ENCODE results near the gene CDK11B.
"Not testable (repeated sequence)": the region's sequence is repeated elsewhere in the genome, so short reads cannot be mapped to it uniquely, and the experiment has no call there.

The CDK11B gene

DNA sequence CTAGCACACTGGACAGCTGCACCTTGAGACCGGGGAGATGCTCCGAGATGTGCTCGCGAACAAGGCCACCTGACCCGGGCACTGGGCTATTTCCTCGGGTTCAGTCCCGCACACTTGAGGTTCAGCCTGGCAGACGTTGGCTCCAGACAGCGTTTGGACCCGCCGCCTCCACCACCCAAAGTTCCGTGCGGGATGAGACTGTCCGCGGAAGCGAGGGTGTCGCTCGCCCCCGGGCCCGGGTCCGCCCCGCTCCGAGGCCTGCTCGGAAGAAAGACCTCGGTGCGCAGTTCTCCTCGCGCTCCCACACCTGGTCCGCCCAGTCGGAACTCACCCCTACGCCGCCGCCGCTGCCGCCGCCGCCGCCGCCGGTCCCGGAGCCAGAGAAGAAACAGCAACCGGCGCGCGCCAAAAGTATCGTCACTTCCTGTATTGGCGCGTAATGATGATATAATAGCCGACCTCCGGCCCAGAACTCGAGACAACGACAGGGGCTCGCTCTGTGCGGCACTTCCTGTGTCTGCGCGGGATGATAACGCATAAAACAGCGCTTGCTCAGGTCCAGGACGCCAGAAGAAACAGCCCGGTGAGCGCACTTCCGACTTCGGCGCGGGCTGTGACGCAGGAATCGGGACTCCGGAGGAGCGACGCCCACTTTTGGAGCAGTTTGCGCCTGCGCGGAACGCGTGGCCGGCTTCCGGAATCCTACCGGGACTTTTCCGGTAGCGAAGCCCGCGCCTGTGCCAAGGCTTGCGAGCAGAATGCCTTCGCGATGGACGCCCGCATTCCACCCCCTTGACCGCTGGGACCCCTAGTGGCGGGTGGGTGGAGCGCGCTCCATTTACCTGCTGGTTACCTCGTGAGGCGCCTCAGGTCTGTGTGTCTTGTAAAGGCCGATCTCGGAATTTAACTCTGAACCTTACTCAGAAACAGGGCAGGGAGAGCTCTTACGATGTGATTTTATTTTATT is at the start of gene CDK11B:
Gene CDK11B (minus strand): TSS at position 422 of the 967 bp plus-strand sequence. CDS start 1,519 bp downstream, outside the sequence.
- DNase-seq: peak; percentile 100

DNA sequence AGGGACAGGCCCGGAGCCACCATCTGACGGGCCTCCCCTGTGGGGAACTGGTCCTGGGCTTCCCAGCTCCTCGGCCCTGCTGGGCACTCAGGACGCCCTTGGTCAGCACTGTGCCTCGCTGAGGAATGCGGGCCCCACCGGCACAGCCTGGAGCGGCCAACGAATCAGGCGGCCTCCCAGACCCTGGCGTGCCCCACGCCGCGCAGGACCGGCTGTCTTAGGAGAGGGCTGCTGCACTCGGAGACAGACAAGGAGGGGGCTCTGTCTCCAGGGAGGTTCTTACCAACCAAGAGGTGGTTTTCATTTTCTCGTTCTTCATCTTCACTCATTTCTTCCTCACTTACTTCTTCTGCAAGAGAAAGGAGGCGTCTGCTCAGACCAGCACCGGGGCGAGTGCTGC is 49.1 kb upstream of the CDK11B start:
- not testable (repeated sequence) for DNase-seq

DNA sequence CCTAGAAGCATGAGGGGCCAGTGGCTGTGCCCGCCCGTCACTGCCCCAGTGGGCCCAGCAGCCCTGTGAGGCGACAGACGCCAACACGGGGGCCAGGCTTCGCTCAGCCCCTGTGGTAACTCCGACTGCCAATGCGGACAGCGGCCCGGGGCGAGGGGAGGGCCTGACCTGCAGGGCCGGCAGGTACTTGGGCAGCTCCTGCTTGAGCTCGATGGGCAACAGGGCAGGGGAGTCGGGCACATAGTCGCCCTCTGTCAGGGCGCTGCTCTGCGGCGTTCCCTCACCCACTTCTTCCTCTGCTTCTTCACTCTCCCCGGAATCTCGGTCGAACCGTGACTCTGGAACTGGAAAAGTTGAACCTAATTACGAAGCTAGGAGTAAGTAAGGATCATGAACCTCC is 48.4 kb upstream of the CDK11B start:
- DNase-seq: not testable (repeated sequence)

DNA sequence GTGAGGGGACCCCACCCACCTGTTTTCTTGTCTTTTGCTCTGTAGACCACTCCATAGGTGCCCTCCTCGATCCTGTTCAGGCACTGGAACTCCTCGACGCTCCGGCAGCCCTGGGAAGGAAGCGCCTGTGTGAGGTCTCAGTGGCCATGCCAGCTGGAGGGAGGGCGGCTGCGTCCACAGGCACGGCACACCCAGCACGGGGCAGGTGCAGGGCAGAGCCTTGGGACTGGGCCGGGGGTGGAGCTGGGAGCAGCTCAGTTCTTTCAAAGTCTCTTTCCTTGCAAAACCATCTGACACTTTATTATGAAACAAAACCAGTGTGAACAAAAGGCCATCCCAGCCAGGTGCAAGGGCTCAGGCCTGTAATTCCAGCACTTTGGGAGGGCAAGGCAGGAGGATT is 46.8 kb upstream of the CDK11B start:
- not testable (repeated sequence) for DNase-seq

DNA sequence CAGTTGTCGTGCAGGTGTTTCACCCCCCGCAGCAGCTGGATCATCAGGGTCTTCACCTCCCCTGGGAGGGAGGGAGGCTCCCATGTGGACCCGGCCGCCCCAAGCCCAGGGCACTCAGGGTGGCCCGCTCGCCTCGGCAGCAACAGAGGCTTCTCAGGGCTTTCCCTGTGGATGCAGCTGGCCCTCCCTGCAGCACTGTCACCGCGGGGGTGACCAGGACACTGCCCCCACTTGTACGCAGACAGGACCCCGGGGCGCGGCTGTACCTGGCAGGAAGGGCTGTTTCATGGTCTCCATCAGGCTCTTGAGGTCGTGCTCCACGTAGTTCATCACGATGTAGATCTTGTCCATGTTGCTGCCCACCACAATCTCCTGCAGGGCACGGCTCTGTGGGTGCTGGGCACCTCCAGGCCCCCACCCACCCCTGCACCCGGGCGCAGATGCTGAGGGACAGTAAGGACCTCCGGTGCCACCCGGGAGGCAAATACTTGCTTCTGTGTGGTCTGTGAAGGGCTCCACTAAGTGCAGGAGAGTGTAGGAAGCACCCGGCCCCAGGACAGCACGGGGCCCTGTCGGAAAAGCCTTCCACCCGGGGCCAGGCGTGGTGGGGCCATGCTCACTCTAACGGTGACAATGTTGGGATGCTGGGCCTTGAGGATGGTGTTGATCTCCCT is 45.6 kb upstream of the CDK11B start:
- peak; percentile 60 for DNase-seq

DNA sequence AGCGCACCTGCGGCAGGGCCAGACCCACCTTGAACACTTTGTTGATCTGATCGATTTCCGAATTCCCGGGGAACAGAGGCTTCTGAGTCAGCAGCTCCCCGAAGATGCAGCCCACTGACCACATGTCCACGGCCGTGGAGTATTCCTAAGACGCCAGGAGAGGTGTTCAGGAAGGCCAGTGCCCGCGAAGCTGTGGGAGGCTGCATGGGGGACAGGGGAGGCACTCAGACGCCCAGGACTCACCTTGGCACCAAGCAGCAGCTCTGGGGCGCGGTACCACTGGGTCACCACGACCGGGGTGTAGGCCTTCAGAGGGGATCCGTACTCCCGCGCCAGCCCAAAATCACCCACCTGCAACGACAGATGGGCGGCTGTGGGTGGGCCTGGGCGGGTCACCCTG is 45.0 kb upstream of the CDK11B start:
- peak; percentile 62 for DNase-seq

DNA sequence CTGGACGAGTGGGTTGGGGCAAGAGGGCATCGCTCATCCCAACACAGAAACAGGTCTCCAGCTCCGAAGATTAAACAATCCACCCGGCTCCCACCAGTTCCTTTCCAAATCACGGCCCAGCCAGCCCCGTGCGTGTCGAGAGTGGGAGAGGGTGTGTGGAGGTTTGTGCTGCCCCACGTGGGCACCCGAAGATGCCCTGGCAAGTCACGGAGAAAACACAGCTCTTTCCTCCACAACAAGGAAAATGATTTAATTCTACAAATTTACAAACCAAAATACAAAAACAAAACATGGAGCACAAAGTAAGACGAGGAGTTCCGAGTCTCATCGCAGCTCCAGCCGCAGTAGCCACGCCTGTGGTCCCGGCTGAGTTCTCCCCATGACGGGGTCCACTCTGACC is 43.7 kb upstream of the CDK11B start:
- DNase-seq: peak; percentile 53

DNA sequence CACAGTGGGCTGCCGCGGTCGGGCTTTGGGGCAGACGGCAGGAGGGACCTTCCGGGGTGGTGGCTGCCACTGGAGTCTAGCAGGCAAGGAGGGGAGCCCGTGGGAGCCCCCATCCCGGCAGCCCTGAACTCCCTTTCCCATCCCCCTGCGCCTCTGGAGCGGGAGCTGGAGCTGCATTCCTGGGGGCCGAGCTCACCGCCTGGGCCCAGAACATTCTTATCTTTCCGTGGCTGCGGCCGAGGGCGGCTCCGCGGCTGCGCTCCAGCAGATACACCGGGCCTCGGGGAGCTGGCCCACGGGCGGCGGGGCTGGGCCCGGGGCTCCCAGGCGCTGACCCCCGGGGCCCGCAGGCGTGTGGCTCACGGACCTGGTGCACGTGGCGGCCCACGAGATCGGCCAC is 41.8 kb upstream of the CDK11B start:
- not testable (repeated sequence) for DNase-seq

DNA sequence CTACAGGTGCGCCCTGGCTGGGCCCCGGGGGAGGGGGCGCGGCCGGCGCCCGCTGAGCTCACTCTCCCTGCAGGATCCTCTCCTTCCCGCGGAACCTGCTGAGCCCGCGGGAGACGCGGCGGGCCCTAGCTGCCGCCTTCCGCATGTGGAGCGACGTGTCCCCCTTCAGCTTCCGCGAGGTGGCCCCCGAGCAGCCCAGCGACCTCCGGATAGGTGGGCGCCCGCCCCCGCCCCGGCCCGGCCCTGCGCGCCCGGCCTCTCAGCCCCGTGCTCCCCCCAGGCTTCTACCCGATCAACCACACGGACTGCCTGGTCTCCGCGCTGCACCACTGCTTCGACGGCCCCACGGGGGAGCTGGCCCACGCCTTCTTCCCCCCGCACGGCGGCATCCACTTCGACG is 41.3 kb upstream of the CDK11B start:
- DNase-seq: not testable (repeated sequence)

DNA sequence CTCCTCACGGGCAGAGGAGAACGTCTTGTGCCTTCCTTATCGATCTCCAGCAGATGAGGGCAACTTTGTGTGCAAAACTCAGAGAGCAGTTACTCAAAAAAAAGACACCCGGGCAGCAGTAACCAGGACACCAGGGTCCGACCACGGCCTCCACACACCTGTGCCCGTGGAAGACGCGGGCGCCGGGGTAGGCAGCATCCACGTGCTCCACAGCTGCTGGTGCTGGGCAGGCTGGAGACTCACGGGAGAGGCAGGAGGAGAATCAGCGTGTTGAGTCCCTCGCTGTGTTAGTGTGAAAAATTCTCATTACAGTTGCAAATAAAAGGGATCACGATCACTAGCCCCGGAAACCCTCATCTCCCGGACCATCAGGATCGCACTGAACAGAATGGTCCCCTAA is 40.3 kb upstream of the CDK11B start:
- DNase-seq: peak; percentile 55

DNA sequence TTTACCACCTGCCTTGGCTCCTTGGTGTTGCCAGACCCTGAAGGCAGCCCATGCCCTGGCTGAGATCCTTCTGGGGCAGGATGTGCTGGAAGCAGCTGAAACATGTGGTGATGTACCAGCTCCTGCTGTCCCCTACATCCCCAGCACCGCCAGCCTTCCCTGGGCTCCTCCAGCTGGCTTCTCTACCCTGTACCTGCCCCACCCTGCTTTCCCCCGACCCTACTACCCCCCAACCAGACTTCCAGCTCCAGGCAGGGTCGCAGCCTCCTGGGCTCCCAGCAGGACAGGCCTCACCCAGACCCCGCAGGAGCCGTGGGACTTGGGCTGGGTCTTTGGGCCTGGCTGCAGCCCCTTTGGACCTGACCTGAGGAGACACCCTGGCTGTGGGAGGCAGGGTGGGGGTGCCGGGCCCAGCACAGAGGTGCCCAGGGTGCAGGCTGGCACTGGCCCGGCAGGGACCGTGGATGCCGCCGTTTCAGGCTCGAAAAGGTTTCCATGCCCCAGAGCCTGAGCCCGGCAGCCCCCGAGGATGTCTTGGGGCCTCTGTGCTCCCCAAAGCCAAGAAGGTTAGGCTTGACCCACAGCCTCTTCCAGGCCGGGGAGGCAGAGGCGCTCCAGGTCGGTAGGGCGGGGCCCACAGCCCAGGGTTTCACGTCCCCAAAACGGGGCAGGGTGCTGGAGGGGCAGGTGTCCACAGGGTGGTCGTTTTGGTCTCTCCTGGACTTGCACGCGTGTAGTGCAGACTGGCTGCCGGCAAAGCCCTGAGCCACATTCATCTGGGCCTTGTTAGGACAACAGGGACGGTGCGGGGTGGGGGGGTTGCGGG is 38.8 kb upstream of the CDK11B start:
- DNase-seq: peak; percentile 60

DNA sequence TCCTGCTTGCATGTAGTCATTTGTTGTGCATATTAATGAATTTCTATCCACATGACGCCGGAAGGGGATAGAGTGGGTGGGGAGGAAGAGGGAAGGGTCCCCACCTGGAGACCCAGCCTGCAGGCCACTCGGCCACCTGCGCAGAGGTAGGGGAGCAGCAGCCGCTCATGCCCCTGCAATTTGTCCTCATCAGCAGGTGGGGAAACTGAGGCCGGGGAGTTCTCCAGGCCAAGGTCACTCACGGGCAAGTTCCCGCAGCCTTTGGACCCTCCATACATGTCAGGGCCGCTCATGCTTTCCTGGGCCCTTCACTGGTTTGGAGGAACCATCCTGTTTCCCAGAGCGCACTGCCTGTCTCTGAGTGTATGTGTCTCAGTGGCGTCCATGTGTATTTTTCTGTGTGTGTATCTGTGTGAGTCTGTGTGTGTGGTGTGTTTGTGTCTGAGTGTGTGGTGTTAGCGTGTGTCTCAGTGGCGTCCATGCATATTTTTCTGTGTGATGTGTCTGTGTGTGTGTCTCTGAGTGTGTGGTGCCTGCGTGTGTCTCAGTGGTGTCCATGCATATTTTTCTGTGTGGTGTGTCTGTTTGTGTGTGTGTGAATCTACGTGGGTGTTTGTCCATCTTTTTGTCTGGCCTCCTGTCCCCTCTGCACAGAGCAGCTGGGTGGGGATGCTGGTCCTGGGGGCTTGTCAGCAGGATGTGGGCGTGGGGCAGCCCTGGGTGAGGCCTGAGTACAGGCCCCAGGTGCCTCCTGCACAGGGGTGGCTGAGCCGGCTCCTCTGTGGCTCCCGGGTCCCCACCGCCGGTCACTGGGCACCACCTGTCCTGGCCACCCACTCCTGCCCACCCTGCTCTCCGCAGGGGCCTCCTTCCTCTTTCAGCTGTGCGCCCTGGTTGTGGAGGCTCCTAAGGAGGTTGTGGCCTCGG is 37.9 kb upstream of the CDK11B start:
- peak; percentile 55 for DNase-seq

DNA sequence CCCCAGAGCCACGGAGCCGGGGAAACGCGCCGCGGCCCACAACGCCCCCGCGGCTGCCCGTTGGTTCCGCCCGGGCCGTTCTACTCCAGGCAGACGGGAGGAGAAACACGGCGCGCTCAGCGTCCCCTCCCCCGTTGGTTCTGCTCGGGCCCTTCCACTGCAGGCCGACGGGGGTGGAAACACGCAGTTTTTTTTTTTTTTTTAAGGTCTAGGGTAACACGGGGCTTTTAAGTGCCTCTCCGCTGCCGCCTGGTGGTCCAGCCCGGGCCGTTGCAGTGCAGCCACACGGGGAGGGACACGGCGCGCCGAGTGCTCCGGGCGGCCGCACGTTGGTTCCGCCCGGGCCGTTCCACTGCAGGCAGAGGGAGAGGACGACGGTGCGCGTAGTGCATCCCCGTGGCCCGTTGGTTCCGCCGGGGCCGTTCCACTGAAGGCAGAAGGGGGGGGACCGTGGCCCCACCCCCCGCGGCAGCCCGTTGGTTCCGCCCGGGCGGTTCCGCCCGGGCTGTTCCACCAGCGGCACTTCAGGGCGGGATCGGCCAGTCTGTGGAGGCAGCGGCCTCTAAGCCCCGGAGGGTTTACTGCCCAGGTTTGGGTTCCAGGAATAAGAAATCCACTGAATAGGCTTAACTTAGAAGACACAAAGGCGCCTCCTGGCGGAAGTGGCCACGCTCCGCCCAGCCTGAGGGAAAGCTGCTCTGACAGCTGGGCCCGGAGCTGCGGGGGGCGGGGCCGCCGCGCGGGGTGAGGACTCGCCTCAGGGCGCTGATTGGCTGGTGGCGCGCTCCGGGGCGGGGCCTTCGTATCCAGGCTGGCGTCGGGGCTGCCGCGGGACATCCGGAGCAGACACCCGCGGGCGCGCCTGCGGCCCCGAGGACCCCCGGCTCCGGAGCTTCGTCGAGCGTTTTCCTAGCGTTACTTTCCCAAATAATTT is 34.2 kb upstream of the CDK11B start, which contains the start of gene SLC35E2B:
Gene SLC35E2B (minus strand): TSS at position 82 of the 934 bp plus-strand sequence. CDS start 16,096 bp downstream, outside the sequence.
- DNase-seq: peak; percentile 98

DNA sequence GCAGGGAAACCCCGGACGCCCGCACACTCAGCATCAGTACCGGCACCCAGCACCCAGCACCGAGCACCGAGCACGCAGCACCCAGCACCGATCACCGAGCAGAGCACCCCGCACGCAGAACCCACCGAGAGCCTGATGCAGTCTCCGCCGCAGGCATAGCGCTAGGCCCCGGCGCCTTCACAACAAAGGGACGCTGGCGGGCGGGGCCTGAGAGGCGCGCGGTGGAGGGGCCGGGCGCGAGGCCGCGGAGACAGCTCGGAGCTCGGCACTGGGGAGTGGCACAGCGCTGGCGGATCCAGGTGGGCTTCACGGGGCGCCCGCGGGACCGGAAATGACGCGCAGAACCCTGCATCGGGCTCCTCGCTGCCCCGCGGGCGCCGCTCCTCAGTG is 33.5 kb upstream of the CDK11B start:
- peak; percentile 93 for DNase-seq

DNA sequence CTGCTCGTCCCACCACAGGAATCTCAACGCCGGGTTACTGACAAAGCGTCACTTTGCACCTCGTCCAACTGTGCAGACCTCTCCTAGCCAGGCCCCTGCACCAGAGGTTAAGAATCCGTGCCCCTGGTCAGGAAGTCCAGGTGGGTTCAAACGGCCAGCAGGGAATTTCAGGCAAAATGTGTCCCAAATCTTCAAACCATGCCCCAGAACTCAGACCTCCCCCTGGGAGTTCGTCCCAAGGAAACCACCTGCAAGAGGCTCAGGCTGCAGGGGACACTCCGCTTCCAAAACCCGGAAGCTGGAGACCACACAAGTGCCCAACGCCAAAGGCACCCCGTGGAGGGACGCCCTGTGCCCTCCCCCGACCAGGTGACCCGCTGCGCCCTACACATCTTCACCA is 32.6 kb upstream of the CDK11B start:
- DNase-seq: peak; percentile 57

DNA sequence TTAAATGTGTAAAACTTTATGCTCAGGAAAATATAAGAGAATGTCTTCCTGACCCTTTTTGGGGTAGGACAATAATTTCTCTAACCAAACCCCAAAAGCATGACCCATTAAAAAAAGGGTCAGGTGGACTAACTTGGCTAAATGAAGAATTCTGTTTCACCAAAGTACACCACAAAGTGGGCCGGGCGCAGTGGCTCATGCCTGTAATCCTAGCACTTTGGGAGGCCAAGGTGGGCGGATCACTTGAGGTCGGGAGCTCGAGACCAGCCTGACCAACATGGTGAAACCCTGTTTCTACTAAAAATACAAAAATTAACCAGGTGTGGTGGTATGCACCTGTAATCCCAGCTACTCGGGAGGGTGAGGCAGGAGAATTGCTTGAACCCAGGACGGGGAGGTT is 30.7 kb upstream of the CDK11B start:
- peak; percentile 55 for DNase-seq

DNA sequence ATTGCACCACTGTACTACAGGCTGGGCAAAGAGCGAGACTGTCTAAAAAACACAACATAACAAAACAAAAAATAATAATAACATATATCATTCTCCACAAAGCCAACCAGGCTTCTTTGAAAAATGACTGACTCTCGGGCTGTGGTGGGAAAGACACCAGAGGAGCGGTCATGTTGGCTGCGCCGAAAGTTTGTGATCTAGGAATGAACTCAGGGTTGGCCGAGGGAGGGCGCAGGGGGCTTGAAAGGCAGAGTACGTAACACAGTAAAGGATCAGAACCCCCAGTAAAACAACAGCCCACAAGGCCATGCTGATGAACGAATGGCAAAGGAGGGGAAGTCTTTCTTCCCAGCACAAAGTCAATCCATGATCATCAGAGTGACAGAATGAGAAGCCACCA is 29.0 kb upstream of the CDK11B start:
- no peak for DNase-seq

DNA sequence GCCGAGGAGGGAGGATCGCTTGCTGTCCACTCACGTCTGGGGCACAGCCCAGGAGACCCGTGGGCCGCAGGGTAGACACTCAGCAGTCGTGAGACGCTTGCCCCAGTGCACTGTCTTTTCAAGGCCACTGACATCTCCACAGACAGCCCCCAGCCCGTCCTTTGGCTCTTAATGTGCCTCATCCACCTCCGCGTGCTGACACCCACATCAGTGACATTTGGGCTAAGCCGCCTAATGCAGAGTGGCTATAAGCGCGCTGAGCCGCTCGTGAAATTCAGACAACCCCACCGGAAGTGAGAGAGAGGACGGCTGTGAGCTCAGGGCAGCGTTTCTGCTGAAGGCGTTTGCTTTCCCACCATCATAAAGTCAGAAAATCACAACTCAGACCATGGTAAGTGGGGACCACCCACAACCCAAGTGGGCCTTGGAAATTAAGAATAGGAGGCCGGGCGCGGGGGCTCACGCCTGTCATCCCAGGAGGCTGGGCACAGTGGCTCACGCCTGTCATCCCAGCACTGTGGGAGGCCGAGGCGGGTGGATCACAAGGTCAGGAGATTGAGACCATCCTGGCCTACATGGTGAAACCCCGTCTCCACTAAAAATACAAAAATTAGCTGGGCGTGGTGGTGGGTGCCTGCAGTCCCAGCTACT is 25.4 kb upstream of the CDK11B start:
- no peak for DNase-seq

DNA sequence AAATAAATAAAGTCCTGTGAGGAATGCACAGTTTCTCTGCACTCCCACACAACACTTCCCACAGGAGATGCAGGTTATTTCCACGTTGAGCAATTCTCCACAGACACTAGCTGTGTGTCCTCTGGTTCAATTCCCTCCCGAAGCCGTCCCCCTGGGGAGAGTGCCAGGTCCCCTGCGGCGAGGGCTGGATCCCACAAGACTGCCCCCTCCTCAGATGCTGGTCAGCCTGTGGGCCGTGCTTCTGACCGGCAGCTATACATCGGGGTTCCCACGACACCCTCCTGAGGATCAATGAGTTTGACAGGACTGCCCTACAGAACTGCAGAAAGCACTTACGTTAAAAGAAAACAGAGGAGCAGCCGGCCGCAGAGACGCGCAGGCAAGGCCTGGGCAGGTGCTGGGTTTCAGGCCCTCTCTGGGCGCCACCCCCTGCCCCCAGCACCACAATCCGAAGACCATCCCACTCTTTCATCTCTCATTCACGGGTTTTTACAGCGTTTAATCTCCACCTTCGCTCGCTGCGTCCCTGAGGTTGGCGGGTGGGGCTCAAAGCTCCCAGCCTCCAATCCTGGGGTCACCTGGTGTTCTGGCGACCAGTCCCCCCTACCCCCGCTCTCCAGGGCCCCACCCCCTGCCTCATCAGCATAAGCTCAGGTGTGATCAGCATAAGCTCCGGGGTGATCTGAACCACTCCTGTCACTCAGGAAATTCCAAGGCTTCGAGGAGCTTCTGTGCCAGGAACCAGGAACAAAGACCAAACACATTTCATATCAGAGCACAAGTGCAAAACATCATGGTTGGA is 24.5 kb upstream of the CDK11B start:
- no peak for DNase-seq
